HL-60/S4 treated with phorbol 12-myristate 13-acetate at 8.2 ng/mL for 4 days and 3 days (cell line): ENCODE measurements around the gene NIM1K.
"Not testable (repeated sequence)": the region's sequence is repeated elsewhere in the genome, so short reads cannot be mapped to it uniquely, and the experiment has no call there.

ENCODE experiments used
- in situ Hi-C: fragments of 300-500 bp; cut with MboI; formaldehyde crosslinking; loops from 2 replicates; pipeline ENCODE4 v1.15.0; 2022; ENCODE audit warnings: low sequenced_read_pairs

The NIM1K gene

DNA sequence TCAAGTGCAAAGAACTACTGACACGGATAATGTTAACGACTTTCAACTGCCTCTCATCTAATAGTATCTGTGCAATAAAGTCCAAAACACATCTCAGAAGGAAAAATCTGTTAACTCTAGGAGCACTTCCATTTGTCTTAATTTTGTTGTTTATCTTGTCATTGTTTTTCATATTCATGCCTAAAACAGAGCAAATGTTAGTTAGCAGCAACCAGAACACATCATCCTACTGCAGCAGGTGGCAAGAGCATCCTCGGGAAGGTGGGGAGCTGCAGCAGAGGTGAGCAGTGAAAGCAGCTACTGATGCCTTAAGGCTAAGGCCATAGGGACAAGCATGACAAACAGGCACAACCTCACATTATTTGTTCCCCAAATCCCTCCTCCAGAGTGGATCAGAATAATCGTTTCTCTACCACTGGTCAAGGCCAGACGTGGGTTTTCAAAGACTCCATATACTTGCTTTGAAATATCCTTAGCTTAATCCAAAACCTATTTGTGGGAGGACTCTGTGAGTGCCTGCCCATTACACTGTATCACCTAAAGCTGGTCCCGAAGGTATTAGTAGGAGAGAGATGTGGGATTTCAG, 120.1 kb downstream of the NIM1K start:
- in situ Hi-C loops: no loop called here

GRCh38 chr5:43312699-43313034, 120.6 kb downstream of the NIM1K start:
- in situ Hi-C loops: no loop called here

DNA sequence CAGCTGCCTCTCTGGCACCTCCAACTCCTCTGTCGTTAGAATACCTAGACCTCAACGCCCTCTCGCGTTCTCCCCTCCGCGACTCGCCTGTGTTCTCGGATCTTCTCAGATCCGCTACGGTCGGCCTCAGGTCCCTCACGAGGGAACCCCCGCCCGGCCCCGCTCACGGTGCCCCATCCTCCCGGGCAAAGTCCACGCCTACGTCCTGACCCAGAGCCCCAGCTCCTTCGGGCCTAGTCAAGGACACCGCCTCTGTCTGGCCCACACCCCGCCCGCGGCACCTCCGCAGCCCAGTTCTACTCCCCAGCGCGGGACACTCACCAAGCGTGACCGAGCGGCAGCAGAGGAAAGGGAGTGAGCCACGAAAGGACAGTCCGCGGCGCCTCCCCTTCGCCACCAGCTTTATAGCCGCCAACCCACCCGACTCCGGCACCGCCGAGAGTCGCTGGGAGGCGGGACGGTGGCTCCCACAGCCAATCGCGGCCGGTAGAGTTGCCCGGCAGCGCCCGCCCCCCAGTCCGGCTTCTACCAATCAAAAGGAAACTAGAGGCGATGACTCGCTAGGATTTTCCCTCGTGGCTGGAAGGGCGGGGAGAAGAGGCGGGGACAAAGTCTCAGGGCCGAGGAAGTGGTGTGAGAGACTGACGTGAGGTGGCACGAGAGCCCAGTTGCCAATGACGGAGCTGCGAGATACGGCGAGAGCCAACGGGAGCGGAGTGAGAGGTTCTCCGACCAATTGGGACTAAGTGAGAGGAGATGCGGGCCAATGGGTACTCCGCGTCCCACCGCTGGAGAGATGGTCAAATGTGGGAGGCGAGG, 121.2 kb downstream of the NIM1K start, which contains the start of gene HMGCS1:
TSS of gene HMGCS1 (minus strand) at position 378 of the 819 bp plus-strand sequence. CDS start 14,447 bp downstream, outside the sequence.
- in situ Hi-C loops: no loop called here

GRCh38 chr5:43313854-43314457, 121.9 kb downstream of the NIM1K start:
- in situ Hi-C loops: no loop called here

- in situ Hi-C loops: no loop called here
Observed at GRCh38 chr5:43314724-43315123, 122.7 kb downstream of the NIM1K start.

DNA sequence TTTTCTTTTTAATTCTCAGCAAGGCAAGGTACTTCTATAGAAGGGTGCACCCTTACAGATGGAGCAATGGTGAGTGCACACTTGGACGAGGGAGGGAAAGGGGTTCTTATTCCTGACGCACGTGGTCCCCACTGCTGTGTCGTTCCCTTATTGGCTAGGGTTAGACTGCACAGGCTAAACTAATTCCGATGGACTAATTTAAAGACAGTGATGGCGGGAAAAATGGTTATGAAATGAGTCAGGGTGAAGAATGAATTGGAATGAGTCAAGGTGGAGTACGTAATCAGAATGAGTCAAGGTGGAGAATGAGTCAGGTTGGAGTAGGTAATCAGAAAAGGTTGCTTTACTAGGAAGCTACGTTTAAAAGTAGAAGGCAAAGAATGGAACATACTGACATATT, 123.2 kb downstream of the NIM1K start:
- in situ Hi-C loops: no loop called here

DNA sequence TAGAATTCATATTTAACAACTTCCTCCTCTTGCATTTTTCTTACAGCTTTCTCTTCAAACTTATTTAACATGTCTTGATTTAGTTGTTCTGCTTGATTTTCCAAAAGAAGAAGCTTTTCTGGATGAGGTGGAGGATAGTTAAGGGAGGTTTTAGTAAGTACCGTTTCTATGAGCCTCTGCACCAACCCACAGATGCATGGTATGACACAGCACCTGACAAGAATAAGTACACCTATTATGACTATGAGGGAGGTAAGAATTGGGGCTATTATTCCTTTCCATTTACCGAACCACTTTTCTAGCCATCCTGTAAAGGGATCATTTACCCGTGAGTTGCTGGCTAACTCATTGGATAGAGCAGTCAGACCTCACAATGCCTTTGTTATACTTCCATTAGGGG, 123.7 kb downstream of the NIM1K start:
- in situ Hi-C loops: no loop called here

- in situ Hi-C loops: no loop called here
Observed at GRCh38 chr5:43316421-43316820, 124.4 kb downstream of the NIM1K start.

DNA sequence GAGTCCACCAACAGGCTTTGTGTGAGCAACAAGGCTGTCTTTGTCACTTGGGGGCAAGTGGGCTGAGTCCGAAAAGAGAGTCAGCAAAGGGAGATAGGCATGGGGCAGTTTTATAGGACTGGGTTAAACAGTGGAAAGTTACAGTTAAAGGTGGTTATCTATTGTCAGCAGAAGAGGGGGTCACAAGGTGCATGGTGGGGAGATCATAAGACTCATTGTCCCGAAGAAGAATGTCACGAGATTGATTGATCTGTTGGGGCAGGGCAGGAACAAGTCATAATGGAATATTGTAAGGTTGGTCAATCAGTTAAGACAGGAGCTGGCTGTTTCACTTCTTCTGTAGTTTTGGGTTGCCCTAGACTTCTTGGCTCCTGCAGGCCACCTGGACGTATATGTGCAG, 128.8 kb downstream of the NIM1K start:
- in situ Hi-C loops: no loop called here

DNA sequence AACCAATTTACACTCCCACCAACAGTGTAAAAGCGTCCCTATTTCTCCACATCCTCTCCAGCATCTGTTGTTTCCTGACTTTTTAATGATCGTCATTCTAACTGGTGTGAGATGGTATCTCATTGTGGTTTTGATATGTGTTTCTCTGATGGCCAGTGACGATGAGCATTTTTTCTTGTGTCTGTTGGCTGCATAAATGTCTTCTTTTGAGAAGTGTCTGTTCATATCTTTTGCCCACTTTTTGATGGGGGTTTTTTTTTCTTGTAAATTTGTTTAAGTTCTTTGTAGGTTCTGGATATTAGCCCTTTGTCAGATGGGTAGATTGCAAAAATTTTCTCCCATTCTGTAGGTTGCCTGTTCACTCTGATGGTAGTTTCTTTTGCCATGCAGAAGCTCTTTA, 131.5 kb downstream of the NIM1K start:
- in situ Hi-C loops: not testable (repeated sequence)

- in situ Hi-C loops: not testable (repeated sequence)
Observed at GRCh38 chr5:43325624-43326023, 133.6 kb downstream of the NIM1K start.
